ENCODE measurements around the gene HDDC2. TPM values are rescaled to one million over a fixed set of nuclear protein-coding genes. Genes with fewer than 3 reads are reported as not detected.
A peak's percentile ranks its signal among the peaks of the same experiment; 100 is the strongest.
"Not testable (repeated sequence)": the region's sequence is repeated elsewhere in the genome, so short reads cannot be mapped to it uniquely, and the experiment has no call there.

HDDC2 gene
- polyA plus RNA-seq, 3 donors: 24.4 to 59.9 (median 42.6) TPM

GRCh38 chr6:125285353-125285752, 16.4 kb downstream of the HDDC2 start:
- Histone ChIP-seq H2AFZ (ENCODE audit: insufficient read depth, low read depth, low read length, poor library complexity, severe bottlenecking) (no peak overlapping the region), H3K79me2 (ENCODE audit: insufficient read depth, low read length) (no peaks in the 10 kb centered on the region), H3K36me3 (replicated peaks in 1 of 2; ENCODE audit: control insufficient read depth in 1 of 2, insufficient read depth in 2 of 2, low read length in 2 of 2) (peaks cover 28 to 47% of the 10 kb centered on the region in 2 donors), H3K4me2 (replicated peaks; ENCODE audit: extremely low read depth, low read length, poor library complexity, severe bottlenecking) (no peak overlapping the region), H3K9ac (ENCODE audit: insufficient read depth, low read length, poor library complexity, severe bottlenecking) (no peak overlapping the region), H3K27ac (ENCODE audit: low read depth in 1 of 2, low read length in 2 of 2) (no peak overlapping the region), H4K20me1 (ENCODE audit: insufficient read depth, low read length) (no peaks in the 10 kb centered on the region), H3K9me3 (replicated peaks in 1 of 2; ENCODE audit: control insufficient read depth in 1 of 2, insufficient read depth in 1 of 2, low read length in 2 of 2) (peaks cover 9 to 13% of the 10 kb centered on the region in 2 donors), H3K27me3 (ENCODE audit: control insufficient read depth in 2 of 2, insufficient read depth in 2 of 2, low read length in 2 of 2) (no peaks in the 10 kb centered on the region), H3K4me3 (replicated peaks in 1 of 3; ENCODE audit: low read depth in 2 of 3, low read length in 3 of 3) (no peak overlapping the region), H3K4me1 (ENCODE audit: control insufficient read depth in 1 of 2, insufficient read depth in 2 of 2, low read length in 2 of 2) (no peaks in the 10 kb centered on the region)
- Mint-ChIP-seq H3K36me3 (peaks cover 78 to 87% of the 10 kb centered on the region in 2 donors), H3K27ac (no peak overlapping the region), H3K27me3 (ENCODE audit: low read depth in 3 of 3) (no peaks in the 10 kb centered on the region), H3K4me3 (no peak overlapping the region), H3K9me3 (peaks cover 20 to 35% (median 25%) of the 10 kb centered on the region in 7 donors), H3K4me1 (peaks cover 2% of the 10 kb centered on the region)
- no peak for TF ChIP-seq CTCF (IDR thresholded peaks at IDR 0.05)
- no peak for DNase-seq
- intact Hi-C loops (cut with micrococcal nuclease): no loop called here
- 80% methylated on average over 1 of the region's 1 CpG for WGBS (ENCODE audit: insufficient coverage)

GRCh38 chr6:125282470-125282869, 19.3 kb downstream of the HDDC2 start:
- H3K4me1 Mint-ChIP-seq; H3K9ac ChIP-seq (ENCODE audit: insufficient read depth, low read length, poor library complexity, severe bottlenecking); H3K79me2 ChIP-seq (ENCODE audit: insufficient read depth, low read length); H3K4me1 ChIP-seq (ENCODE audit: control insufficient read depth in 1 of 2, insufficient read depth in 2 of 2, low read length in 2 of 2); H3K27me3 Mint-ChIP-seq (ENCODE audit: low read depth in 3 of 3); H3K27ac Mint-ChIP-seq; H2AFZ ChIP-seq (ENCODE audit: insufficient read depth, low read depth, low read length, poor library complexity, severe bottlenecking); intact Hi-C loops (cut with micrococcal nuclease); H3K27ac ChIP-seq (ENCODE audit: low read depth in 1 of 2, low read length in 2 of 2); DNase-seq; H3K4me3 Mint-ChIP-seq; H3K27me3 ChIP-seq (ENCODE audit: control insufficient read depth in 2 of 2, insufficient read depth in 2 of 2, low read length in 2 of 2); H4K20me1 ChIP-seq (ENCODE audit: insufficient read depth, low read length); H3K4me3 ChIP-seq (replicated peaks in 1 of 3; ENCODE audit: low read depth in 2 of 3, low read length in 3 of 3); H3K4me2 ChIP-seq (replicated peaks; ENCODE audit: extremely low read depth, low read length, poor library complexity, severe bottlenecking): not testable (repeated sequence)
- H3K9me3 ChIP-seq (replicated peaks in 1 of 2; ENCODE audit: control insufficient read depth in 1 of 2, insufficient read depth in 1 of 2, low read length in 2 of 2): peaks cover 9 to 11% of the 10 kb centered on the region in 2 donors
- H3K36me3 ChIP-seq (replicated peaks in 1 of 2; ENCODE audit: control insufficient read depth in 1 of 2, insufficient read depth in 2 of 2, low read length in 2 of 2): peaks cover 26 to 42% of the 10 kb centered on the region in 2 donors
- no CpG with 5 or more reads among the region's 3 CpGs for WGBS (ENCODE audit: insufficient coverage)
- peaks cover 15 to 29% (median 20%) of the 10 kb centered on the region in 7 donors for H3K9me3 Mint-ChIP-seq
- H3K36me3 Mint-ChIP-seq: peaks cover 82 to 83% of the 10 kb centered on the region in 2 donors

- H3K27me3 ChIP-seq (ENCODE audit: control insufficient read depth in 2 of 2, insufficient read depth in 2 of 2, low read length in 2 of 2); H3K4me3 ChIP-seq (replicated peaks in 1 of 3; ENCODE audit: low read depth in 2 of 3, low read length in 3 of 3); H3K4me3 Mint-ChIP-seq; DNase-seq; H3K9me3 ChIP-seq (replicated peaks in 1 of 2; ENCODE audit: control insufficient read depth in 1 of 2, insufficient read depth in 1 of 2, low read length in 2 of 2); H3K4me1 Mint-ChIP-seq; intact Hi-C loops (cut with micrococcal nuclease); H2AFZ ChIP-seq (ENCODE audit: insufficient read depth, low read depth, low read length, poor library complexity, severe bottlenecking); H4K20me1 ChIP-seq (ENCODE audit: insufficient read depth, low read length); H3K79me2 ChIP-seq (ENCODE audit: insufficient read depth, low read length); H3K9ac ChIP-seq (ENCODE audit: insufficient read depth, low read length, poor library complexity, severe bottlenecking); H3K27me3 Mint-ChIP-seq (ENCODE audit: low read depth in 3 of 3); H3K4me2 ChIP-seq (replicated peaks; ENCODE audit: extremely low read depth, low read length, poor library complexity, severe bottlenecking); H3K4me1 ChIP-seq (ENCODE audit: control insufficient read depth in 1 of 2, insufficient read depth in 2 of 2, low read length in 2 of 2); H3K27ac ChIP-seq (ENCODE audit: low read depth in 1 of 2, low read length in 2 of 2): not testable (repeated sequence)
- peaks cover 78 to 80% of the 10 kb centered on the region in 2 donors for H3K36me3 Mint-ChIP-seq
- H3K9me3 Mint-ChIP-seq: peaks cover 10 to 23% (median 15%) of the 10 kb centered on the region in 7 donors
- WGBS (ENCODE audit: insufficient coverage): 100% methylated on average over 6 of the region's 11 CpGs
- H3K36me3 ChIP-seq (replicated peaks in 1 of 2; ENCODE audit: control insufficient read depth in 1 of 2, insufficient read depth in 2 of 2, low read length in 2 of 2): peaks cover 21 to 44% of the 10 kb centered on the region in 2 donors
- H3K27ac Mint-ChIP-seq: peak overlapping the region in 1 of 7 donors; percentile 32
Measured at GRCh38 chr6:125280370-125281035, 21.3 kb downstream of the HDDC2 start.
